COLO829 (cell line): Measurements from ENCODE around the gene GOLGA6L6.
"Not testable (repeated sequence)": the region's sequence is repeated elsewhere in the genome, so short reads cannot be mapped to it uniquely, and the experiment has no call there.

ENCODE experiments used
- DNase-seq: peaks from one replicate; pipeline ENCODE4 v3.0.0; 2012; ENCODE audit warnings: low spot score

The GOLGA6L6 gene, protein sequence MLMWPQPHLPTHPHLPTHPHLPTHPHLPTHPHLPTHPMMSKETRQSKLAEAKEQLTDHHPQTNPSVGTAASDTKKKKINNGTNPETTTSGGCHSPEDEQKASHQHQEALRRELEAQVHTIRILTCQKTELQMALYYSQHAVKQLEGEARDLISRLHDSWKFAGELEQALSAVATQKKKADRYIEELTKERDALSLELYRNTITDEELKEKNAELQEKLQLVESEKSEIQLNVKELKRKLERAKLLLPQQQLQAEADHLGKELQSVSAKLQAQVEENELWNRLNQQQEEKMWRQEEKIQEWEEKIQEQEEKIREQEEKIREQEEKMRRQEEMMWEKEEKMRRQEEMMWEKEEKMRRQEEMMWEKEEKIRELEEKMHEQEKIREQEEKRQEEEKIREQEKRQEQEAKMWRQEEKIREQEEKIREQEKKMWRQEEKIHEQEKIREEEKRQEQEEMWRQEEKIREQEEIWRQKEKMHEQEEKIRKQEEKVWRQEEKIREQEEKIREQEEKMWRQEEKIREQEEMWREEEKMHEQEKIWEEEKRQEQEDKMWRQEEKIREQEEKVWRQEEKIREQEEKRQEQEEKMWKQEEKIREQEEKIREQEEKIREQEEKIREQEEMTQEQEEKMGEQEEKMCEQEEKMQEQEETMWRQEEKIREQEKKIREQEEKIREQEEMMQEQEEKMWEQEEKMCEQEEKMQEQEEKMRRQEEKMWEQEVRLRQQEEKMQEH

DNA sequence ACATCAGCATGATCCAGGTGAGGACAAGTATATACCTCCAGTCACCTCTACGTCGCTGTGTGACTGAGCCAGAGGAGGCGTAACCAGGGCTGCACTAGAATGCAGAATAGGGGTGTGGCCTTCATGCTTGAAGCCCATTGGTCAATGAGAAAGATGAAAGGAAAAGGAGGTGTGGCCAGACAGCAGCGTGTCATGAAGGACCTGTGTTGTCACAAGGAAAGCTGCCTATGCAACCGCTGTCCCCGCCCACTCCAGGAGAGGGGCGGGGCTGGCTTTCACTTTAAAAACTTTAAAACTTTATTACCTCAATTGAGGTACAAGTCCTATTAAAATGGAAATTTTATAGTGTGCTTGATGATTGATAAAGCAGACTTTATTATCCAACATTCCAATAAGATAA, at the start of gene GOLGA6L6:
TSS of gene GOLGA6L6 (minus strand) at position 101 of the 400 bp plus-strand sequence. CDS start at position 10, 91 bp downstream.
- DNase-seq = not testable (repeated sequence)

DNA sequence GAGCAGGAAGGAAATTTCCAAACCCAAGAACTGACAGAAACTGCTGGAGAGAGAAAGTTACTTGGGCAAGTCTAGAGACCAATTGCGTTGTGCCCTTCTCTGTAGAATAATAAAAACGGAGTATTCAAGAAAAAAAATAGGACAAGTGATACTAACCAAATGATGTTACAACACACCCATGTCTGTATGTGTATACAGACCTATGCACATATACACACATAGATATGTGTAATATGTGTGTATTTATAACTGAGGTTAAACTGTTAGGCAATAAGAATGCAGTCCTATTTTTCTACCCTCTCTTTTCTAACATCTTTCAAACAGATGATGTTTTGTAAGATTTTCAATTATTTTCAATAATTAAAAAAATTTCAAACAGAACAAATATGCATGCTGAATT, 48.5 kb upstream of the GOLGA6L6 start:
- DNase-seq = not testable (repeated sequence)

DNA sequence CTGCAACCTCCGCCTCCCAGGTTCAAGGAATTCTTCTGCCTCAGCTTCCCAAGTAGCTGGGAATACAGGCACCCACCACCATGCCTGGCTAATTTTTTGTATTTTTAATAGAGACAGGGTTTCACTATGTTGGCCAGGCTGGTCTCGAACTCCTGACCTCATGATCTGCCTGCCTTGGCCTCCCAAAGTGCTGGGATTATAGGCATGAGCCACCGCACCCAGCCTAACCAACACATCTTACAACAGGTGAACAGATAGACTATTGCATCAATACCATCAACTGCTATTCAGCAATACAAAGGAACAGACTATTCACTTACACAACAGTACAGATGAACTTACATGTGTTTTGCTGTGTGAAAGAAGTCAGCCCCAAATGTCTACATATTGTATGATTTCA, 45.2 kb upstream of the GOLGA6L6 start:
- not testable (repeated sequence) for DNase-seq

DNA sequence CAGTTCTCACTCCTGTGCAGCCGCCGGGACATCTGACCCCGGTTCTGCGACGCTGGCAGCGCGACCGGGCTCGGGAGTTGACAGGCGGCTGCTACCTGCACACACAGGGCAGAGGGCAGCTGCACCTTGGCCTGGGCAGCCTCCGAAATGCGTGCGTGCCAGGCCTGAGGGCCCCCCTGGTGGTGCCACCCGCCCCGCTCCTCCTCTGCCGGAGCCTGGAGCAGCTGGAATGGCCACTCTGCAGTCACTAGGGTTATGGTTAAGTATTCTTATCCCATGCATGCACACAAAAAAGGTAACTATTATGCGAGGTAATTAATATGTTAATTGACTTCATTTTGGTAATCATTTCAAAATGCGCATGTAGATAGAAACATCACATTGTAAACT, 41.1 kb upstream of the GOLGA6L6 start:
- not testable (repeated sequence) for DNase-seq

DNA sequence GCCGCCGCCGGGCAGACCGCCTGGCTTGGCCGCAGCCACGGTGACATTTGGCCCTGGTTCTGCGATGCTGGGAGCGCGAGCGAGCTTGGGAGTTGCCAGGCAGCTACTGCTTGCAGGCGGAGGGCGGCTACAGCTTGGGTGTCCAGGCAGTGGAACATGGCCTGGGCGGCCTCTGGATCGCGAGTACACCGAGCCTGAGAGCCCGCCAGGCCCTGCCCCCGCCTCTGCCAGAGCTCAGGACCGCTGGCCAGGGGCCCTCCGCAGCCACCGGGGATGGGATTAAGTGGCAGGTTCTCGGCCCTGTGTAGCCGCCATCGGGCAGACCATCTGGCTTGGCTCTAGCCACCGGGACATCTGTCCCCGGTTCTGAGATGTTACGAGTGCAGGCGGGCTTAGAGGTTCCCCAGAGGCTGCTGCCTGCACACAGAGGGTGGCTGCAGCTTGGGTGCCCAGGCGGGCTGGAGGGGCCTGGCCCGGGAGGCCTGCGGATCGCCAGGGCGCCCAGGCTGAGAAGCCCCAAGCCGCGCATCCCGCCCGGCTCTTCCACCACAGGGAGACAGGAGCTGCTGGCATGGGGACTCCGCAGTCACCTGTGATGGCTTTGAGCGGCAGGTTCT, 40.6 kb upstream of the GOLGA6L6 start:
- DNase-seq = not testable (repeated sequence)

DNA sequence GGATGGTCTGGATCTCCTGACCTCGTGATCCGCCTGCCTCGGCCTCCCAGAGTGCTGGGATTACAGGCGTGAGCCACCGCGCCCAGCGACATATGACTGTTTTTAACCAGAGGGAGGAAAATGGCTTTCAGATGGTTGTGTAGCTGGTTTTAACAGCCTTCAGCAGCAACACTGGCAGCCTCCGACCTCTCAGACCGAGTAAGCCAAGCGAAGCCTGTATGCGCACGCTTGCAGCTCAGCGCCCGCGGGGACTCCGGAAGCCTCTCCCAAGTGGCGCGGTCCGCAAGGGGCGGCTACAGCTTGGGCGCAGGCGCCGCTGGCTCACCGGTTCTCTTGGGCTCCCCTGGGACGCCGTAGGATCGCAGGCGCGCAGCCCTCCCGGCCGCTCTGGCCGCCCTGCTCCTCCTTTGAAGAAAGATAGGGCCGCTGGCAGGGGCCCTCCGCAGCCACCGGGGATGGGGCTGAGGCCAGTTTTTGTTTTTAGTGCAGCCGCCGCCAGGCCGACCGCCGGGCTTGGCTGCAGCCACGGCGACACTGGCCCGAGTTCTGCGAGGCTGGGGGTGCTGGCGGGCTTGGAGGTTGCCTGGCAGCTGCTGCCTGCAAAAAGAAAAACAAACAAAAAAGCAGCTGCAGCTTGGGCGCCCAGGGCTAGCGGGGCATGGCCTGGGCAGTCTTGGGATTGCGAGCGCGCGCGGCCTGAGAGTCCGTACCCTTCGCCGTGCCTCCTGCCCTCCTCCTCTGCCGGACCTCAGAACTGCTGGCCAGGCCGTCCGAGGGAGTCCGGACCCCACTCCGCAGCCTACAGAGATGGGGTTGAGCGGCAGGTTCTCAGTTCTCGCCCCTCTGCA, 39.9 kb upstream of the GOLGA6L6 start:
- DNase-seq = not testable (repeated sequence)

DNA sequence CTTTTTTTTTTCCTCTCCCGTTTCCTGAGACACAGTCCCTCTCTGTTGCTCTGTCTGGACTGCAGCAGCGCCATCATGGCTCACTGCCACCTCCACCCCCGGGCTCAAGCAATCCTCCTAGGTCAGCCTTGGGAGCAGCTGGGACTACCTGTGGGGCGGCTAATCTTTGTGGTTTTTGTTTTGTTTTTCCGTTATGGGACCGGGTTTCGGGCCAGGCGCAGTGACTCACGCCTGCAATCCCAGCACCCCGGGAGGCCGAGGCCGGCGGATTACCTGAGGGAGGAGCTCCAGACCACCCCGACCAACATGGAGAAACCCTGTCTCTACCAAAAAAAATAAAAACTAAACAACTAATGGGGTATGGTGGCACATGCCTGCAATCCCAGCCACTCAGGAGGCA, 38.1 kb upstream of the GOLGA6L6 start:
- DNase-seq = not testable (repeated sequence)

DNA sequence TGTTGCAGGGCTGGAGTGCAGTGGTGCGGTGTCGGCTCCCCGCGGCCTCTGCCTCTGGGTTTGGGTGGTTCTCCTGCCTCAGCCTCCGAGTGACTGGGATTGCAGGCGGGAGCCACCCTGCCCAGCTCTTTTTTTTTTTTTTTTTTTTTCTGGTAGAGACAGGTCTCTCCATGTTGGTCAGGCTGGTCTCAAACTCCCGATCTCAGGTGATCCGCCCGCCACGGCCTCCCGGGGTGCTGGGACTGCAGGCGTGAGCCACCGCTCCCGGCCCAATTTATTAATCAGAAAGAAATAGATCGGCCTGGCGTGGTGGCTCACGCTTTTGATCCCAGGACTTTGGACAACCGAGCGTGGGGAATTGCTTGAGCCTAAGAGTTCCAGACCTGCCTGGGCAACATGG, 9.7 kb upstream of the GOLGA6L6 start:
- not testable (repeated sequence) for DNase-seq

DNA sequence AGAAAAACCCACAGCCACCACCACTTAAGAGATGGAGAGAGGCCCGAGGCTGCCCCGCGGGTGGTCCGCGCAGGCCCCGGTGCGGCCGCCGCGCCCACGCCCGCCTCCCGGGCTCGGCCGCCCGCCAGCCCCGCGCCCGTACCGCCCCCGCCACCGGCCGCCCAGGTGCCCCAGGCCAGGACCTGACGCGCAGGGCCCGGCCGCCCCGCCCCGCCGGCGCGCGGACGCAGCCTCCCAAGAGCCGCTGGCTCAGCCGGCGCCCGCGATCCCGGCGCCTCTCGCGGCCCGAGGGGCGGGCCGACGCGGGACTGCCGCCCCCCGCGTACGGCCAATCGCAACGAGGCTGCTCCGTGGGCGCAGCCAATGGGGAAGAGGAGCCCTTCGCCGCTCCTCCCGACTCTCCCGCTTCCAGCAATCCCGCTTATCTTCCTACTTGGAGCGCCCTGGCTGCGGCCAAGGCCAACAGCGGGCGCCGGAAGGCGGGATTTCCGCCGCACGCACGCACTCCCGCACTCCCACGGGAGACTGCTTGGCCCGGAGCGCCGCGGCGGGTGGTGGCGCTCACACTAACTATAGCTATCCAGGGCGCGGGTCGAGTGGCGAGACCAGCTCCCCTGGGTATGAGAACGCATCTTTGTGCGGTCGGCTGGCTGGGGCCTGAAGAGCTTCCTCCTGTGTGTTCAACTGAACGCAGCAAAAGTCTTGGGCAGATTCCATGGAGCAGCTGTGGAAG, 35.5 kb downstream of the GOLGA6L6 start:
- DNase-seq = not testable (repeated sequence)

DNA sequence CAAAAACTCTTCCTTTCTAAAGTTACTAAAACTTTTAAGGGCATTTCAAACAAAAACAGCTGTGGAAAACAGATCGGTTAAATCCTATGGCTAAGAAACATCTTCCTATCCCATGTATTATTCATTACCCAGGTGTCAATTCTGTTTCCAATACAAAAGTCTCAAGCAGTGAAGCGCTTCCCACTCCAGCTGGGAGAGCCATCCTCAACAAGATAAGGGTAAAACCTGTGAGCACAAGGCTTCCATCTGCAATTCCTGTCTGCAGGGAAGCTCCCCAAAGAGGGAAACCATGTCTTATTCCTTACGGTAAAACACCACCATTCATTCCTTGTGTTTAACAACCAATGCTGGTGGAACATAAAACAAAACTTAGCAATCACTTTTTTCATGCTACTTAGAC, 38.8 kb downstream of the GOLGA6L6 start:
- DNase-seq = not testable (repeated sequence)

DNA sequence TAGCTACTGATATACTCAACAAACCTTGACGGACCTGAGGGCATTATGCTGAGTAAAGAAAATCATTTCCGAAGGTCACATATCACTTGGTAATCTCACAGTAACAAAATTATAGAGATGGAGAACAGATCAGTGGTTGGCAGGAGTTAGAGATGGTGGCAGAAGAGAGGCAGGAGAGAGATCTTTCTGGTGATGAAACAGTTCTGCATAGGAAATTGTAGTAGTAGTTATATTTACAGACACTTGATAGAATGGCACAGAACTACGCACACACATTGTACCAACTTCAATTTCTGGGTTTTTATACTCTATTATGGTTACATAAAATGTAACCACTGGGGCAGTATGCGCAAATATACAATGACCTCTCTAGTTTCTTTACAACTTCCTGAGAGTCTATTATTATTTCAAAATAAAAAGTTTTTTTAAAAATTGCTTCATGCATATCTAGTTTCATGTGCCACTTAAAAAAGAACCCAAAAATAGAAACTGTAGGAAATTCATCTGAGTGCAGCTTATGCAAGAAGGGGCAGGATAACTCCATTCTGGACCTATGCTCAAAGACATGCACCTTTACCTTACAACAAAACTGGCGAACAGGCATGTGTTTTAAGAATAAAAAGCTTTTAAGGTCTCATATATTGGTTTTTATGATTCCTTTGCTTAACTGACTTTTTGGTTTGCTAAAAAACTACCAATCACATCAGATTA, 39.9 kb downstream of the GOLGA6L6 start:
- DNase-seq = not testable (repeated sequence)

DNA sequence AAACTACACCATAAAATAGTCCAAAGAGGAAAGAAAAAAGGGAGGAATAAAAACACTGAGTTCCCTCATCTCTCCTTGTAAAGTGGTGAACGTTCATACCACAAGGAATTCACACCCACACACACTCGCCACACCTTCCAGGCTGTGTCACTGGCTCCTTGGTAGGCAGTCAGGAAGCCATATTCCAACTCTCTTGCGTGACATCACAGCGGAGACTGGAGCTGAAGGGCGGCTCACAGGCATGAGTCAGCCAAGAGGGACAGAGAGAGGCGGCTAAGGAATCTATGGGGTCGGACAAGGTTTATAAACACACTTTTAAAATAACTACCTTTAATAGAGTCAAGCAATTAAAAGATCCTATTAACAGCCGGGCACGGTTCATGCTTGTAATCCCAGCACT, 43.8 kb downstream of the GOLGA6L6 start:
- not testable (repeated sequence) for DNase-seq

DNA sequence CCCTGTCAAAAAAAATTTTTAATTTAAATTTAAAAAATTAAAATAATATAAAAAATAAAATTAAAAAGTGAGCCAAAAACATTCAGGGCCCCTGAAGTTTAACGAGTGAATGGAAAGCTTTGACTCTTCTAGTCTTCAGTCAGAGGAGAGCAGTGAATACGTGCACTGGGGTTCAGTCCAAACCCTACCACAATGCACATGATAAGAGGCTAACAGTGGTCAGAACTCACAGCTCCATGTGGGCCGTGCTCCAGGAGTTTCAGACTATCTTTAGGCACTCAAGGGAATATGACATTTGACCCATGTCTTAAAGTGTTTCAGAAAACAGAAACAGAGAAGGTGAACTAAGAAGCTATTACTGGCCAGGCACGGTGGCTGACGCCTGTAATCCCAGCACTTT, 48.6 kb downstream of the GOLGA6L6 start:
- DNase-seq = not testable (repeated sequence)

DNA sequence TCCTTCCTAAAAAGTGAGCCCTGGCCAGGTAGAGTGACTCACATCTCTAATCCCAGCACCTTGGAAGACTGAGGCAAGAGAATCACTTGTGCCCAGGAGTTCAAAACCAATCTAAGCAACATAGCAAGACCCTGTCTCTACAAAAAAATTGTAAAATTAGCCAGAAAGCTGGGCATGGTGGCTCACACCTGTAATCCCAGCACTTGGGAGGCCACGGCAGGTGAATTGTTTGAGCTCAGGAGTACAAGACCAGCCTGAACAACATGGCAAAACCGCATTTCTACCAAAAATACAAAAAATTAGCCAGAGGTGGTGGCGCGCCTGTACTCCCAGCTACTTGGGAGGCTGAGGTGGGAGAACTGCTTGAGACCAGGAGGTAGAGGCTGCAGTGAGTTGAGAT, 49.0 kb downstream of the GOLGA6L6 start:
- DNase-seq = not testable (repeated sequence)

DNA sequence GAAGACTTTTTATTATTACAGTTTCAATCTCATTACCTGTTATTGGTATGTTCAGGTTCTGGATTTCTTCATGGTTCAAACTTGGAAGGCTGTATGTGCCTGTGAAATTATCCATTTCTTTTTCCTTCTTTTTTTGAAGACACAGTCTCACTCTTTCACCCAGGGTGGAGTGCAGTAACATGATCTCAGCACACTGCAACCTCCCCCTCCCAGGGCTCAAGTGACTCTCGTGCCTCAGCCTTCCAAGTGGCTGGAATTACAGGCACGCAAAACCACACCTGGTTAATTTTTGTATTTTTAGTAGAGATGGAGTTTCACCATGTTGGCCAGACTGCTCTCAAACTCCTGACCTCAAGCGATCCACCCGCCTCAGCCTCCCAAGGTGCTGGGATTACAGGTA, 52.3 kb downstream of the GOLGA6L6 start:
- DNase-seq = not testable (repeated sequence)
